Myocyte (in vitro differentiated cells): ENCODE data around the gene PDCD1LG2. TPM values are rescaled to one million over a fixed set of nuclear protein-coding genes. Genes with fewer than 3 reads are reported as not detected.

ENCODE experiments used
- DNase-seq: peaks from one replicate; pipeline ENCODE4 v3.0.0-alpha.2; 2012; ENCODE audit warnings: low read depth
- total RNA-seq: library from RNA; depleted of rRNA; stranded (reverse); fragments of >200 nt; gene quantifications from 2 replicates; pipeline ENCODE4 v1.2.3, GENCODE V29; 2014

The PDCD1LG2 gene
- total RNA-seq, 1 donor from 2014 or later, result 4.1 TPM

GRCh38 chr9:5608298-5609225, 98.2 kb downstream of the PDCD1LG2 start:
- DNase-seq, result peak; percentile 30

- DNase-seq, result no peak
Observed at GRCh38 chr9:5609226-5609596, 98.9 kb downstream of the PDCD1LG2 start.

GRCh38 chr9:5610491-5610890, 100.2 kb downstream of the PDCD1LG2 start:
- no peak for DNase-seq

- DNase-seq, result no peak
Observed at GRCh38 chr9:5611321-5612184, 101.2 kb downstream of the PDCD1LG2 start.

DNA sequence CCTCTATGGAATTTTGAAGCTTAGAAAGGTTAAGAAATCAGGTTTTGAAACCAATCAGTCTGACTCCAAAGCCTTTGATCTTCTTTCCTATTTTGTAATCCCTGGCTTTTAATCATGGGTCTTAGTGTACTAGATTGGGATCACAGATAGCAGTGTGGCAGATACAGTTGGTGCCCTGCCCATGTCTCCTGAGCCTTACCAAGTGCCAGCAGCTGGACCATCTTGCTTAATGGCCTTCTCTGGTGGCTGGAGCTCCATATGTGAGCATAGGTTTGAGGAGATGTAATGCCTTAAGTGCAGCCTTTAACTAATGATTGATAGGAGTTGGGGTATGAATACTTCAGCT, 101.8 kb downstream of the PDCD1LG2 start:
- DNase-seq, result no peak

DNA sequence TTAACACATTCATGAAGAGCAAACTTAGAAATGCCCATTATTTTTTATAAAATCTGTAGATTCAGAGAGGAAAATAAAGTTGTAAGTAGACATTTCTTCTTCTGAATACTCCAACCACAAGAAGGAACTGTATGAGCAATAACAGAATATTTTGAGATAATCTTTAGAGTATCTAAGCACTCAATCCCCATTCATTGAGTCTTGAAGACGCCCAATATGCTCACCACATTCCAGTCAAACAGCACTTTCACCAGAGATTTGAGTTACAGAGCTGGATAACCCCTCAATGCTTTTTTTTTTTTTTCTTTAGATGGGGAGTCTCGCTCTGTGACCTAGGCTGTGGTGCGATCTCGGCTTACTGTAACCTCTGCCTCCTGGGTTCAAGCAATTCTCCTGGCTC, 103.9 kb downstream of the PDCD1LG2 start:
- no peak for DNase-seq

GRCh38 chr9:5614985-5615384, 104.7 kb downstream of the PDCD1LG2 start:
- no peak for DNase-seq

DNA sequence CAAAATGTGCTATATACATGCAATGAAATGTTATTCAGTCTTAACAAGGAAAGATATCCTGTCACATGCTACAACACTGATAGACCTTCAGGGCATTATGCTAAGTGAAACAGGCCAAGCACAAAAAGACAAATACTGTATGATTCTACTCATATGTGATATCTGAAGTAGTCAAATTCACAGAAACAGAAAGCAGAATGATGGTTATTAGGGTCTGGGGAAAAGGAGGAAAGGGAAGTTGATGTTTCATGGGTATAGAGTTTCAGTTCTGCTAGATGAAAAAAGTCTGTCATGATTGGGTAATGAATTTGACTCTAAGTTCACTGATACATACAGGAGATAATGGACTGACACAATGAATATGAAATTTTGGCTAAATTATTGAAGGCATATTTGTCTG, 107.4 kb downstream of the PDCD1LG2 start:
- no peak for DNase-seq

GRCh38 chr9:5620494-5620893, 110.2 kb downstream of the PDCD1LG2 start:
- DNase-seq, result no peak

Other genes starting within 250 kb of the PDCD1LG2 start
- gene RLN2, start 205.8 kb upstream of the PDCD1LG2 start, total RNA-seq, result 1.1 TPM in 1 of 2 replicates, not detected in the other
- 0.57 TPM in 1 of 2 replicates, not detected in the other for gene RLN1, start 170.7 kb upstream of the PDCD1LG2 start, total RNA-seq
- 45.7 and 46.9 TPM in 2 replicates for gene PLGRKT, start 72.6 kb upstream of the PDCD1LG2 start, total RNA-seq
- gene CD274, start 60.0 kb upstream of the PDCD1LG2 start, total RNA-seq, result 0.78 and 0.94 TPM in 2 replicates
- gene RIC1, start 118.6 kb downstream of the PDCD1LG2 start, total RNA-seq, result 25.1 and 28.3 TPM in 2 replicates